ENCODE data around the gene EVA1A.
"Not testable (repeated sequence)": the region's sequence is repeated elsewhere in the genome, so short reads cannot be mapped to it uniquely, and the experiment has no call there.

The EVA1A gene

DNA sequence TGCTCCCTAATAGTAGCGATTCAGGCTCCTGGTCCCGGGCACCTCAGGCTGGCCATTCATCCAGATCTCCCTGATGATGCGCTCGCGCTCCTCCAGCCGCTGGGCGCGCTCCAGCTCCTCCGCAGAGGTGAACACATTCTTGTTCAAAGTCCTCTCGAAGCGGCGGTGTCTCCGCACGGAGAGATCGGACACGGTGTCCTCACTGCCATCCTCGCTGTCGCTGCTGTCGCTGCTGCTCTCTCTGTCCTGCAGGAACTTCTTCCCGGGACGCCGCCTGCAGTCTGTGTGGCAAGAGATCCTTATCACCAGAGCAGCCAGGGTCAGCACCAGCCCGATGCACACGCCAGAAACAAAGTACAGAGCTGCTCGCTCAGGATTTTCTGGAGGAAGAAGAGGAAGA, 67.5 kb downstream of the EVA1A start:
- no peak; the same call in 2 of the 3 replicates for ATAC-seq
- TF ChIP-seq PPARA (CRISPR knock-in tag; IDR thresholded peaks at IDR 0.05; ENCODE audit: borderline replicate concordance), result no peak

DNA sequence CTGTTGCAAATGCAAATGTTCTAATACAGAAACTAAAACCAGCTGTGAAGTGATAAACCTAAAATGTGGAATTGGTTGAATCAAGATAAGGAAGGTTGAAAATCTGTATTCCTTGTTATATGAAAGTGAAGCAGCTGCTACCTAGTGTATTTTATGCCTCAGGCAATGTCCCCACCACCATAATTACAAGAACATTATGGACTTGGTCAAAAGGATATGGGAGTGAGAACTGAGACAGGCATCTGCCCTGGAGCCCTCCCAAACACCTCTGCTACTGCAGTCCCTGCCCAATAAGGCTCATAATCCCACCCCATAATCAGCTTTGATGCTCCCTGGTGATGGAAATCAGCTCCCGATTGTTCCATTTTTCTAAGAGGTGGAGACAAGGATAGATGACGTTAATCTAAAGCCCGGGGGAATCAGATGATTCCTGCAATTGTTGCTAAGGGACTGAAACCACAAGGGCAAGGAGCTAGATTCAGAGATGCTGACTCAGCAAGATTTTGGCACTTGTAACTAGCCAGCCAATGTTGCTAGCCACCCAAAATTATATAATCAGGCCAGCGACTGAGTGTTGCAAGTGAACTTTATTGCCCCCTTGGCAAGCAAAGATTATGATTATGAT, 69.5 kb downstream of the EVA1A start:
- ATAC-seq, result no peak
- TF ChIP-seq ZFP3 (CRISPR knock-in tag; IDR thresholded peaks at IDR 0.05) (no peak), RARB (CRISPR knock-in tag; IDR thresholded peaks at IDR 0.05) (no peak), ARNTL (CRISPR knock-in tag; IDR thresholded peaks at IDR 0.05; ENCODE audit: borderline replicate concordance, low read depth) (no peak)
- TF ChIP-seq, protein P1, sequence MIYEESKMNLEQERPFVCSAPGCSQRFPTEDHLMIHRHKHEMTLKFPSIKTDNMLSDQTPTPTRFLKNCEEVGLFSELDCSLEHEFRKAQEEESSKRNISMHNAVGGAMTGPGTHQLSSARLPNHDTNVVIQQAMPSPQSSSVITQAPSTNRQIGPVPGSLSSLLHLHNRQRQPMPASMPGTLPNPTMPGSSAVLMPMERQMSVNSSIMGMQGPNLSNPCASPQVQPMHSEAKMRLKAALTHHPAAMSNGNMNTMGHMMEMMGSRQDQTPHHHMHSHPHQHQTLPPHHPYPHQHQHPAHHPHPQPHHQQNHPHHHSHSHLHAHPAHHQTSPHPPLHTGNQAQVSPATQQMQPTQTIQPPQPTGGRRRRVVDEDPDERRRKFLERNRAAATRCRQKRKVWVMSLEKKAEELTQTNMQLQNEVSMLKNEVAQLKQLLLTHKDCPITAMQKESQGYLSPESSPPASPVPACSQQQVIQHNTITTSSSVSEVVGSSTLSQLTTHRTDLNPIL (CRISPR knock-in tag; IDR thresholded peaks at IDR 0.05; ENCODE audit: low read depth), result no peak
- TF ChIP-seq, protein P2, sequence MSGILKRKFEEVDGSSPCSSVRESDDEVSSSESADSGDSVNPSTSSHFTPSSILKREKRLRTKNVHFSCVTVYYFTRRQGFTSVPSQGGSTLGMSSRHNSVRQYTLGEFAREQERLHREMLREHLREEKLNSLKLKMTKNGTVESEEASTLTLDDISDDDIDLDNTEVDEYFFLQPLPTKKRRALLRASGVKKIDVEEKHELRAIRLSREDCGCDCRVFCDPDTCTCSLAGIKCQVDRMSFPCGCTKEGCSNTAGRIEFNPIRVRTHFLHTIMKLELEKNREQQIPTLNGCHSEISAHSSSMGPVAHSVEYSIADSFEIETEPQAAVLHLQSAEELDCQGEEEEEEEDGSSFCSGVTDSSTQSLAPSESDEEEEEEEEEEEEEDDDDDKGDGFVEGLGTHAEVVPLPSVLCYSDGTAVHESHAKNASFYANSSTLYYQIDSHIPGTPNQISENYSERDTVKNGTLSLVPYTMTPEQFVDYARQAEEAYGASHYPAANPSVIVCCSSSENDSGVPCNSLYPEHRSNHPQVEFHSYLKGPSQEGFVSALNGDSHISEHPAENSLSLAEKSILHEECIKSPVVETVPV (CRISPR knock-in tag; IDR thresholded peaks at IDR 0.05), result no peak

DNA sequence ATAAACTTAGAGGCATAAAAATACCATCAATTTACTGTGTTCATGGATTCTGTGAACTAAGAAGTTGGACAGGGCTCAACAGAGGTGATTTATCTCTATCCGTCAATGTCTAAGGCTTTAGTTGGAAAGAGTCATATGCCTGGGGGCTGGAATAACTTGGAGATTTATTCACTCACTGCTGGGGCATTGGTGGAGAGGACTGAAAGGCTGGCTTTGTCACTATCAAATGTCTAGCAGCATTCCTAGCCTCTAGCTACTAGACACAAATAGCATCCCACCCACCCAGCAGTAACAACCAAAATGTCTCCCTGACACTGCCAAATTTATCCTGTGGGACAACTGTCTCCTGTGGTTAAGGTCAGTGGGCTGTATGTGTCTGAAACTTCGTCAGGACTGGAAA, 71.0 kb downstream of the EVA1A start:
- TF ChIP-seq ARNTL (CRISPR knock-in tag; IDR thresholded peaks at IDR 0.05; ENCODE audit: borderline replicate concordance, low read depth) (no peak), ZFP30 (CRISPR knock-in tag; IDR thresholded peaks at IDR 0.05) (no peak), ZFP3 (CRISPR knock-in tag; IDR thresholded peaks at IDR 0.05) (no peak), SNAI2 (CRISPR knock-in tag; IDR thresholded peaks at IDR 0.05) (no peak), ESRRG (CRISPR knock-in tag; IDR thresholded peaks at IDR 0.05) (no peak), ZNF8 (CRISPR knock-in tag; IDR thresholded peaks at IDR 0.05) (no peak)
- TF ChIP-seq, protein P1 (CRISPR knock-in tag; IDR thresholded peaks at IDR 0.05; ENCODE audit: low read depth), result no peak
- no peak for ATAC-seq

DNA sequence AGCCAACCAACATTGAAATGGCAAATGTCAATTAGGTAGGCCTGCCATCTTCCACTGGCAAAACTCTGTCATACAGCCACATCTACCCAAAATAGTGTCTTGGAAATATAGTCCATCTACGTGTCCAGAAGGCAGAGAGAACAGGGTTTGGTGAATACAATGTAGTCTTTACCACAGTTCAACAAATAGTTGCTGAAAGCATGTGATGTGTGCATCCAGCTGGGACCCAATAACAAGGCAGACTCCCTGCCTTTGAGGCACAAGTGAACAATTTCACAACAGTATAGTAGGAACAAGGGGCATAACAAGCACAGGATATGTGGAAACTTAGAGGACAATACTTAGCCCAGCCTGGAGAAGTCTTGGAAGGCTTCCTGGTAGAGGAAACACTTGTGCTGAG, 72.6 kb downstream of the EVA1A start:
- no peak for ATAC-seq
- TF ChIP-seq ZNF70 (CRISPR knock-in tag; IDR thresholded peaks at IDR 0.05) (no peak), GLIS3 (CRISPR knock-in tag; IDR thresholded peaks at IDR 0.05) (no peak), SNAI2 (CRISPR knock-in tag; IDR thresholded peaks at IDR 0.05) (no peak), ISL1 (CRISPR knock-in tag; IDR thresholded peaks at IDR 0.05) (no peak), ARNTL (CRISPR knock-in tag; IDR thresholded peaks at IDR 0.05; ENCODE audit: borderline replicate concordance, low read depth) (no peak), ZFP30 (CRISPR knock-in tag; IDR thresholded peaks at IDR 0.05) (no peak), CSDC2 (CRISPR knock-in tag; IDR thresholded peaks at IDR 0.05) (no peak), ESRRG (CRISPR knock-in tag; IDR thresholded peaks at IDR 0.05) (no peak)
- TF ChIP-seq, protein P2 (CRISPR knock-in tag; IDR thresholded peaks at IDR 0.05), result no peak

DNA sequence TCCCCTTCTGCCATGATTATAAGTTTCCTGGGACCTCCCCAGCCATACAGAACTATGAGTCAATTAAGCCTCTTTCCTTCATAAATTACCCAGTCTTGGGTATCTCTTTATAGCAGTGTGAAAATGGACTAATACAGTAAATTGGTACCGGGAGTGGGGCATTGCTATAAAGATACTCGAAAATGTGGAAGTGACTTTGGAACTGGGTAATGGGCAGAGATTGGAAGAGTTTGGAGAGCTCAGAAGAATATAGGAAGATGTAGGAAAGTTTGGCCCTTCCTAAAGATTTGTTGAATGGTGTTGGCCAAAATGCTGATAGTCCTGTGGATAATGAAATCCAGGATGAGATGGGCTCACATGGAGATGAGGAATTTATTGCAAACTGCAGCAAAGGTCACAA, 74.0 kb downstream of the EVA1A start:
- ATAC-seq, result not testable (repeated sequence)

DNA sequence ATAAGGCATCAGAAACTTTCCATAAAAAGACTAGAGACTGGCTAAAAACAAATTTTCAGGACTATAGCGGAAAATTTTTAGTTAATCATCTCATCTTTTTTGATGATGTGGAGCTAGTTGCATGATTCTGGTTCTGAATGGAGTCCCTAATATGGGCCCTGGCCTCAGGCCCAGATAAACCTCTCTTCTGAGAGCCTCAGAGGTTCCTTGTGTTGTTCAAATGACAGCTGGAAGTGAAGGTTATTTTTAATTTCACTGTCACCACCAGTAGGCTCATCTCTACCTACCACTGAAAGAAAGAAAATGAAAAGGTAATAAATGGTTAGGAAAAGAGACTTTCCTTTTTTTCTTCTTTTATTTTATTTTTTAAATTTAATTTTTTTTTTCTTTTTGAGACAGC, 75.9 kb downstream of the EVA1A start:
- TF ChIP-seq OSR1 (CRISPR knock-in tag; IDR thresholded peaks at IDR 0.05), result no peak
- TF ChIP-seq, protein P2 (CRISPR knock-in tag; IDR thresholded peaks at IDR 0.05), result no peak
- TF ChIP-seq, protein P3, sequence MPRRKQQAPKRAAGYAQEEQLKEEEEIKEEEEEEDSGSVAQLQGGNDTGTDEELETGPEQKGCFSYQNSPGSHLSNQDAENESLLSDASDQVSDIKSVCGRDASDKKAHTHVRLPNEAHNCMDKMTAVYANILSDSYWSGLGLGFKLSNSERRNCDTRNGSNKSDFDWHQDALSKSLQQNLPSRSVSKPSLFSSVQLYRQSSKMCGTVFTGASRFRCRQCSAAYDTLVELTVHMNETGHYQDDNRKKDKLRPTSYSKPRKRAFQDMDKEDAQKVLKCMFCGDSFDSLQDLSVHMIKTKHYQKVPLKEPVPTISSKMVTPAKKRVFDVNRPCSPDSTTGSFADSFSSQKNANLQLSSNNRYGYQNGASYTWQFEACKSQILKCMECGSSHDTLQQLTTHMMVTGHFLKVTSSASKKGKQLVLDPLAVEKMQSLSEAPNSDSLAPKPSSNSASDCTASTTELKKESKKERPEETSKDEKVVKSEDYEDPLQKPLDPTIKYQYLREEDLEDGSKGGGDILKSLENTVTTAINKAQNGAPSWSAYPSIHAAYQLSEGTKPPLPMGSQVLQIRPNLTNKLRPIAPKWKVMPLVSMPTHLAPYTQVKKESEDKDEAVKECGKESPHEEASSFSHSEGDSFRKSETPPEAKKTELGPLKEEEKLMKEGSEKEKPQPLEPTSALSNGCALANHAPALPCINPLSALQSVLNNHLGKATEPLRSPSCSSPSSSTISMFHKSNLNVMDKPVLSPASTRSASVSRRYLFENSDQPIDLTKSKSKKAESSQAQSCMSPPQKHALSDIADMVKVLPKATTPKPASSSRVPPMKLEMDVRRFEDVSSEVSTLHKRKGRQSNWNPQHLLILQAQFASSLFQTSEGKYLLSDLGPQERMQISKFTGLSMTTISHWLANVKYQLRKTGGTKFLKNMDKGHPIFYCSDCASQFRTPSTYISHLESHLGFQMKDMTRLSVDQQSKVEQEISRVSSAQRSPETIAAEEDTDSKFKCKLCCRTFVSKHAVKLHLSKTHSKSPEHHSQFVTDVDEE (CRISPR knock-in tag; IDR thresholded peaks at IDR 0.05), result no peak
- no peak for TF ChIP-seq ZFP3 (CRISPR knock-in tag; IDR thresholded peaks at IDR 0.05)
- TF ChIP-seq TOX (CRISPR knock-in tag; IDR thresholded peaks at IDR 0.05; ENCODE audit: borderline replicate concordance), result no peak
- no peak for TF ChIP-seq ISL1 (CRISPR knock-in tag; IDR thresholded peaks at IDR 0.05)
- TF ChIP-seq, protein P1 (CRISPR knock-in tag; IDR thresholded peaks at IDR 0.05; ENCODE audit: low read depth), result no peak
- TF ChIP-seq ZNF565 (CRISPR knock-in tag; conservative IDR thresholded peaks at IDR 0.05; ENCODE audit: low read depth), result no peak
- TF ChIP-seq ZNF70 (CRISPR knock-in tag; IDR thresholded peaks at IDR 0.05), result no peak
- ATAC-seq, result no peak

Measured in SK-N-SH treated with all-trans-retinoic acid at 6 μM for 48 hours (cell line).